Activated T-cell treated with anti-CD3 and anti-CD28 coated beads, Interleukin-2, amount 50 U/mL, for 1 hour (primary cell): ENCODE results near the gene FGD2.

Experiments
- DNase-seq: peaks from one replicate; pipeline ENCODE4 v3.0.0-alpha.2; 2020

FGD2 gene

DNA sequence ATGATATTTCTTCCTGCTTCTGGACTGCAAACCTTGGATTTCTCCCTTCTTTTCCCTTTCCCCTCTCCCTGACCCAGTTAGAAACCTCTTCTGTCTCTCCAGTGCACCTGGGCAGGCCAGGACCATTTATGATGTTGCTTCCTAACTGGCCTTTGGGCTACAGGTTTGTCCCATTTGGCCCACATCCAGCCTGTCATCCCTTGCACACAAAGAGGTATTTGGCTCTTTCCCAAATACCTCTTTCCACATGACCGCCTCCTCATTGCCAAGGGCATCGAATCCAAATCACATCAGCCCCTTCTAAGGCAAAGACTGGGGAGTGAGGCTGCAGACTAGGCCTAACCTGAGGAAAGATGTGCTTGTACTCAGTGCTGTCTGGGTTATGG is 13.6 kb downstream of the FGD2 start:
- DNase-seq = no peak

DNA sequence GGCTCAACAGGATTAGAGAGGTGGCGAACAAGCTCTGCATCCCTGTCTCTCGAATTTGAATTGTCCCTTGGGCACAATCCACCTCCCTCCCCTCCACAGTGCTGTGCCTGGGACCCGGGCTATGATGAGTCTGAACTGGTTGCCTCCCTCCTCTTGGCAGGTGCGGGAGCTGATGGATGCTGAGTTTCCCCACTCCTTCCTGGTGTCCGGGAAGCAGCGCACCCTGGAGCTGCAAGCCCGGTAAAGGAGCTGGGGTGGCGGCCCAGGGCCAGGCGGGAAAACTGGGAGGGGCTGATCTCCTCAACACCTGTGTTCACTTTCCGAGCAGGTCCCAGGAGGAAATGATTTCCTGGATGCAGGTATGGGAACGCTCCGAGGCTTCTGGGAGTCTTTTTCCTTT is 14.9 kb downstream of the FGD2 start:
- no peak for DNase-seq

DNA sequence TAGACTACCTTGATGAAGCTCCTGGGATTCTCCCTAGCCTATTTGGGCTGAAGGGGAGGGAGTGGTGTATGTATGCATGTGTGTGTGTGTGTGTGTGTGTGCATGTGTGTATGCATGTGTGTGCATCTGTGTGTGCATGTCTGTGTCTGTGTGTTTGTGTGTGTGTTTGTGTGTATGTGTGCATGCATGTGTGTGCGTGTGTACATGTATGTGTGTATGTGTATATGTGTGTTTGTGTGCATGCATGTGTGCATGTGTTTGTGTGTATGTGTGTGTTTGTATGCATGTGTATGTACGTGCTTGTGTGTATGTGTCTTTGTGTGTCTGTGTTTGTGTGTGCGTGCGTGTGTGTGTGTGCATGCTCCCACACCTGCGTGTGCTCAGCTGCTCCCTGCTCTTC is 15.4 kb downstream of the FGD2 start:
- DNase-seq = no peak

DNA sequence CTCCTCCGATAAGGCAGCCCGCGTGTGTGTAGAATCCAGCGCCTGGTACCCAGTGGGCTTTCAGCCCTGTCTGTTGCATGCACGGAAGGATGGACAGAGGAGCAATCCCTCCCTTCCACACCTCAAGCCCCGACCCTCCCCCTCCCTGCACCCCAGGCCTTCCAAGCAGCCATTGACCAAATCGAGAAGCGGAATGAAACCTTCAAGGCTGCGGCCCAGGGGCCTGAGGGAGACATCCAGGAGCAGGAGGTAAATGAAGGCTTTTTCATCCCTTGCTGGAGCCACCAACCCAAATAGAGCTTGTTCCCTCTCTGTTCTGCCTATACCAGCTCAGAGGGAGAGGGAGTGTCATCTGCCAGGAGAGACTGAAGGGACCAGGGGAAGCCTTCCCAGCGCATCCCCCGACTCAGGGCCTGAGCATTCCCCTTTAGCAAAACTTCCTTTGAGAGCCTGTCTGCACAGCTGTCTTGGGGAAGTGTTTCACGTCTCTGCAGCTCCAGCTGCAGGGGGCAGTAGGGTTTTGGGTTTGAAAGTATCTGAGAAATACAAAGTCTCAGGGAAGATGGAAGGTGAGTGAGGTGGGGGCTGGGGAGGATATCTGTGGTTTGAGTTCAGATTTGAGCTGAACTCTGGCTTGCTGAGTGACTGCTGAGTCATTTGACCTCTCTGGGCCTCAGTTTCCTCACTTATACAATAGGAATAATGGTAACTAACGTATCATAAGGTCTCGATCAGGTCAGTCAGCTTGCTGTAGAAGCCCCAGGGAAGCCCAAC is 16.1 kb downstream of the FGD2 start:
- DNase-seq = peak; percentile 58

DNA sequence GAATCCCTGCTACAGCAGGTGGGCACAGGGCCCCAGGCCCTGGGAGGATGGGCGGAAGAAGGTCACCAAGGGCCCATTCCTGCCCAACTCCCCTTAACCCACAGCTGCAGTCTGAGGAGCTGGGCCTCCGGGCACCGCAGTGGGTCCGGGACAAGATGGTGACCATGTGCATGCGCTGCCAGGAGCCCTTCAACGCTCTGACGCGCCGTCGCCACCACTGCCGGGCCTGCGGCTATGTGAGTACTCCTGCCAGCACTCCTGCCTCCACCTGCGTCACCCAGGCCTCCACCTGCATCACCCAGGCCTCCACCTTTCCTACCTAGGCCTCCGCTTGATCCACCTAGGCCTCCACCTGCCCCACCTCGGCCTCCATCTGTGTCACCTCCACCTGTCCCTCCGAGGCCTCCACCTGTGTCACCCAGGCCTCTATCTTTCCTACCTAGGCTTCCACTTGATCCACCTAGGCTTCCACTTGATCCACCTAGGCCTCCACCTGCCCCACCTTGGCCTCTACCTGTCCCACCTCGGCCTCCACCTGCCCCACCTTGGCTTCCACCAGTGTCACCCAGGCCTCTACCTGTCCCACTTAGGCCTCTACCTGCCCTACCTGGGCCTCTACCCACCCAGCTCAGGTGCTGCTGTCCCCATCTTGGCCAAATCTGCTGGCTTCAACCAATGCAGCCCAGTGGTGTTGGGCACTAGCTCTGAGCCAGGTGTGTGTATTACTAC is 16.8 kb downstream of the FGD2 start:
- no peak for DNase-seq

DNA sequence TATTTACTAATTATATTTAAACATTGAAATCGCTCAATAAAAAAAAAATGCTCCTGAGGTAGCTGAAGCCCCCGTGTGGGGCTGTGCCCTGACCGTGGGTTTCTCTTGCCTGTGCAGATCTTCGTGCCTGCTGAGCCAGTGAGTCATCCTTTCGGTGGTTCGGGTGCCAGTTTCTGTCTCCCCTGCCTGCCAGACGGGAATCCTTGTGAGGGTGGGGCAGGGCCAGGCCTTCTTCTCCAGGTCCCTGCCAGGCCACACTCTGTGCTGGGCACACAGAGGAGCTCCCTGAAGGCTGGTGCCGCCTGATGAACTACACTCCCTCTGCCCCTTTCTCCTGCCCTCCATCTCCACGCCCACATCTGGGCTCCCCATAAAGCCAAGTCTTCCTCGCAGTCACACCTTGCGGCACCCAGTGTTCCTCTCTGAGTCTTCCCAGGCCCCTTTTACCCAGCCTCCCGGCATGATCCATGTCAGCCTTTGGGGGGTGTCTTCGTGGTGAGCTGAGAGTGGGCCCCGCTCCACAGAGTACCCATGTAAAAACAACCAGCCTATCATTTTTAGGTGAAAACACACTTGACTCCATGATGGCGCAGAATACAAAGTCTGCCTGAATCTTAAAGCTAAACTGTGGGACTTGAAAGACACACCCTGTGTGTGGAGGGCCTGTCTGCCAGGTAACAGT is 19.3 kb downstream of the FGD2 start:
- no peak for DNase-seq

DNA sequence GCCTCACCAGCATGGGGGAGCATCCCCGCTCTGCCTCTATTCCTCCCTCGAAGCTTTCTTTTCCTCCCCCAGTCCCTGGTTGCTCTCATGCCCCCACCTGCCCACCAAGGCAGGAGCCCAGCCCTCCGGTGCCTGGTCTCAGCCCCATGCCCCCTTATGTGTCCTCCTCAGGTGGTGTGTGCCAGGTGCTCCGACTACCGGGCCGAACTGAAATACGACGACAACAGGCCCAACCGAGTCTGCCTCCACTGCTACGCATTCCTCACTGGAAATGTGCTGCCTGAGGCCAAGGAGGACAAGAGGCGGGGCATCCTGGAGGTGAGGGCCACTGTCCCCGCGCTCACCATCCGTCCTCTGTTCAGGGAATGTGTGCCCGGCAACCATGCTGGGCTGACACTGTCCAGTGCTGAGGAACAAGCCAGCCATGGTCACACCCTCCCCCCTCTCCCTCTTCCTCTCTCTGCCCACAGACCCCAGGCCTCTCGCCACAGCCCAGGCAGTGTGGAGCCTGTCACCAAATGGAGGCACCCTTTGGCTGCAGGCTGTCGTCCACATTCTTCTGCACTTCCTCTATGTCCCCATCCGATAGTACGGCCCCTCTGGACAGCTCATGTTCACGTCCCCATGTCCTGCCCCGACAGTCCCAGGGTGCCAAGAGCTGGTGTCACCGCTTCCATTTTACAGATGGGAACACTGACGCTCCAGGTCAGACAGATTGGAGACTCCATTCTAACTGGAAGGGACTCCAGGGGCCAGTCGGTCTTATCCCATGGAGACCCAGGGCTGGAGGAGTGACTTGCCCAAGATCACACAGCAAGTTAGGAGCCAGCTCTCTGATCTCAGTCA is 20.4 kb downstream of the FGD2 start:
- DNase-seq = no peak

DNA sequence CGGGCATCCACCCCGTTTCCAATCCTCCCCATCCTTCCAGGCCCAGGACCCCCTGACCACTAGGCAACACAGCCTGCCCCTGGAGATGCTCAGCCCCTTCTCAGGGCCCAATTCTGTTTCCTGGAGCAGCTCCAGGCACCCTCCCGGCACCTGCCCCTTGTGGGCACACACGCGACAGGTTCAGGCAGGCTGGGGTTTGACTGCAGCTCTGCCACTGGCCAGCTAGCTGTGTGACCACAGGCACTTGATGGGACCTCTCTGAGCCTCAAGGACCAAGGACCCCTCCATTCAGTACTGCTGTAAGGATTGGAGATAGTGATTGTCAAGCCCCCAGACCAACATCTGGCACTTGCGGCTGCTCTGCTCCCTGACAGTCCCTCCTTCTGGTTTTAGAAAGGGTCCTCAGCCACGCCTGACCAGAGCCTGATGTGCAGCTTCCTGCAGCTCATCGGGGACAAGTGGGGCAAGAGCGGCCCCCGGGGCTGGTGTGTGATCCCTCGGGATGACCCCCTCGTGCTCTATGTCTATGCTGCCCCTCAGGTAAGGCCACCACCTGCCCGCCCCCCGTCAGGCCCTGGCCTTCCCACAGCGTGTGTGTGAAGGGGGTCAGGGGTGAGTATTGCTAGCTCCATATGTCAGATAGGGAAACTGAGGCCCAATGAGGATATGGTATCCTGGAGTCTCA is 21.7 kb downstream of the FGD2 start:
- DNase-seq = no peak

DNA sequence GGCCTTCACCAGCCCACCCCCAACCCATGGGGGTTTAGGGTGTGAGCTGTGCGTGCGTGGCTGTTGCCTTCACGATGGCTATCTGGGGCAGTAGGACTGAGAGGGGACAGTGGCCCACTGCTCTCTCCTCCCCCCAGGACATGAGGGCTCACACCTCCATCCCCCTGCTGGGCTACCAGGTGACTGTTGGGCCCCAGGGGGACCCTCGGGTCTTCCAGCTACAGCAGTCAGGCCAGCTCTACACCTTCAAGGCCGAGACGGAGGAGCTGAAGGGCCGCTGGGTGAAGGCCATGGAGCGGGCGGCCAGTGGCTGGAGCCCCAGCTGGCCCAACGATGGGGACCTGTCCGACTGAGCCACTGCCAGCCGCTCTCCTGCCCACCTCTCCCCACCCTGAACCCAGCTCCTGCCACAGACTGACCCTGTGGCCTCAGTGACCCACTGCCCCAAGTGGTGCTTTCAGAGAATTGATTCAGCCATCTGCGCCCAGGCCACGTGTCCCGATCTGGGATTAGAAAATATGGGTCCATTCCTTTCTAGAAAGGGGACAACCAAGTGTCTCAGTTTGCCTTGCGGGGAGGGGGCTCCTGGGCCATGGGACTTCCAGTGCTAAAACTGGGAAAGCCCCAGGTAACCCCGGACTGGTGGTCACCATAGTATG is 22.5 kb downstream of the FGD2 start:
- no peak for DNase-seq

DNA sequence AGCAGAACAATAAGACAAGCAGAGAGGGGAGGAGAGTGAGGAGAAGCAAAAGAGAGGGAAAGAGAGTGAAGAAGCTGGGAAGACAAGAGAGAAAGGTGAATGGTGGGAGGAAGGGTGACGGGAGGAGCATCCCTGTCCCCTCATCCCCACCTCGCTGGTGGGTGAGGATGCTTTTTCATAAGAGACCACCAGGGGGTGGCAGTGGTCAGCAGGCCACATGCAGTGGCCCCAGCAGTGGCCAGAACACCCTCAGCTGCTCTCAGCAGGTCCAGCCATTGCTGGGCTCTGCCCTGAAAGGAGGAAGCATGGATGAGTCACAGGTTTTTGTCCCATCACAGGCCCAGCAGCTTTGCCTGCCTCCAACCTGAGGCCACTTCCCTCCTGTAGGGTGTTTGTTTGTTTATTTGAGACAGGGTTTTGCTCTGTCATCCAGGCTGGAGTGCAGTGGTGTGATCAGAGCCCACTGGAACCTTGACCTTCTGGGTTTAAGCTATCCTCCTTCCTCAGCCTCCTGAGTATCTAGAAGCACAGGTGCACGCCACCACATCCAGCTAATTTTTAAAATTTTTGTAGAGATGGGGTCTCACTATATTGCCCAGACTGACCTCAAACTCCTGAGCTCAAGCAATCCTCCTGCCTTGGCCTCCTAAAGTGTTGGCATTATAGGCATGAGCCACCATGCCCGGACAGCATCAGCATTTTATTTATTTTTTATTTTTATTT is 24.0 kb downstream of the FGD2 start:
- peak; percentile 47 for DNase-seq

DNA sequence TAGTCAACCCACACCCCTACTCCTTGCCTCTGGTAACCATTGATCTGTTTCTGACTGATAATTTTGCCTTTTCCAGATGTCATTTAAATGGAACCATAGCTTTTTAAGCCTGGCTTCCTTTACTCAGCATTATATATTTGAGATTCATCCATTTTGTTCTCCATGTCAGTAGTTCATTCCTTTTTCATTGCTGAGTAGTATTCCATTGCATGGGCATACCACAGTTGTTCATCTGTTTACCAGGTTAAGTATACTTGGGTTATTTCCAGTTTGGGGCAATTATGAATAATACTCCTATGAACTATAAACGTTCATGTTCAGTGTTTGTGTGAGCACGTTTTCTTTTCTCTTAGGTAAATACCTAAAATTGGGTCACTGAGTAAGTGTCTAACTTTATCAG is 25.1 kb downstream of the FGD2 start:
- no peak for DNase-seq

DNA sequence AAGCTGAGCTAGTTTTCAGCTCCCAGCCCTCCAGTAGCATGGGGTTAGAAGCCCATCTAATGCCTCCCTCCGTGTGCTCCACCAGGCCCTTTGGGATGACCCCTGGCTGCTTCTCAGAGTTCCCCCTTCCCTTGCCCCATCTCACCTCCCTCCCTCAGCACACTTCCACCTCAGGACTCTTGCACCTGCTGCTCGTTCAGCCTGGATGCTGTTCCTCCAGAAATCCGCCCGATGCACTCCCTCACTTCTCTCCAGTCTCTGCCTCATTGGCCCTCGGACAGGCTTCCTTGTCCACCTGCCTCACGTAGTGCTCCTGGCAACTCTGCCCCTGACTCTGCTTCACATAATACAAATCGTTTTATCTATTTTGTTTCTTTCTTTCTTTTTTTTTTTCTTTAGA is 26.8 kb downstream of the FGD2 start:
- no peak for DNase-seq

DNA sequence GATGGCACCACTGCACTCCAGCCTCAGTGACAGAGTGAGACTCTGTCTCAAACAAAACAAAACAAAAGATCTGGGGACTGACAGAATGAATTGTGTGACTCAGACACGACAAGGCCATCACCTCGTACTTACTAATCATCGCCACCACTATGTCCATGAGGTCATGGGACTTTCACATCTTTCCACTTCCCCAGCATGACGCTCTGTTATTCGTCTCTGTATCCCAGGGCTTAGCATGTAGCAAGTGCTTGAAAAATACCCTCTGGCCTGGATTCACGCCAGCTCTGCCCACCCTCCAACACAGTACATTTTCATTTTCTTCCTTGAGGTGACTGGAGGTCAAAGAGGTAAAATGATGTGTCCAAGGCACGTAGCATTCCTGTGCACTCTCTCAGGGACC is 27.8 kb downstream of the FGD2 start:
- no peak for DNase-seq

DNA sequence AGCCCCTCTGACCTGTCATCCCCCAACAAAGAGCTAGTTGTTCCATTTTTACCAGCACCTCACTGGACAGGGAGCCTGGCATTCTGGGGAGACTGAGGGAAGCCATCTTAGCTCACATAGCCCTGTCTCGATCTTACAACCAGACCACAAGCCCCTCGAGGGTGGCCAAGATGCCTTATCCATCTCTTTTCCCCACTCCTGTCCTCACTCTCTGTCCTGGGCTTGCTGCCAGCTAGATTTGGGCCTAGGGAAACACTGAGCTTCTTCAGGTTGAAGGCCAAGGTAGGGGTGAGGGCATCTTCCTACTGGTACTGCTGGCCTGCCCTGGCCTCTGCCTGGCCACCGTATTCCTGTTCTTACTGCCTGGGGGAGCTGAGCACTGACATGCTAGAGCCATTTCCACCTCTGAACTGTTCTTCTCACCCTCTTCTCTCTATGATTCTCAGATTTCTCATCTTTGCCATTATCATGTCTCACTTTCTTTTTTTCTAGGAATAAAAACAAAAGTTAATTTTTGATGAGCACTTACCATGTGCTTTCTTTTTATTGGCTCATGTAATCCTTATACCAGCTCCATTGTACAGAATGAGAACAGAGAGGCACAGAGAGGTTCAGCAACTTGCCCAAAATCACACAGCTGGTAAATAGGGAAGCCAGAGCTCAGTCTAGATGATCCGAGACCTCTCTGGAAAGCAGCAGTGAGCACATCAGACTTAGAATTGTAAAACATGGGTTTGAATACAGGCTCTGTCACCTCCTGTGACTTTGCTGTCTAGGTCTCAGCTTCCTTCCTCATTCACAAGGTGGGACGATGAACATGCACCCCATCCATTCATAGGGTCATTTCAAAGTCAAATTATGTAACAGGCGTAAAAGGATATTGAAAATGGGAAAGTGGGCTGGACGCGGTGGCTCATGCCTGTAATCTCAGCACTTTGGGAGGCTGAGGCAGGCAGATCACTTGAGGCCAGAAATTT is 28.7 kb downstream of the FGD2 start:
- no peak for DNase-seq

DNA sequence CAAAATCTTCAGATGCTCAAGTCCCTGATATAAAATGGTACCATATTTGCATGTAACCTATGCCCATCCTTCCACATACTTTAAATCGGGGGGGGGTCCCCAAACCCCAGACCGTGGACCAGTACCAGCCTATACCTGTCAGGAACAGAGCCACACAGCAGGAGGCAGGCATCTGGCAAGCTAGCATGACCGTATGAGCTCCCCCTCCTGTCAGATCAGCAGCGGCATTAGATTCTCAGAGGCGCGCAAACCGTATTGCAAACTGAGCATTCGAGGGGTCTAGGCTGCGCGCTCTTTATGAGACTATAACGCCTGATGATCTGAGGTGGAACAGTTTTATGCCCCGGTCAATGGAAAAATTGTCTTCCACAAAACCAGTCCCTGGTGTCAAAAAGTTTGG is 30.7 kb downstream of the FGD2 start:
- no peak for DNase-seq

DNA sequence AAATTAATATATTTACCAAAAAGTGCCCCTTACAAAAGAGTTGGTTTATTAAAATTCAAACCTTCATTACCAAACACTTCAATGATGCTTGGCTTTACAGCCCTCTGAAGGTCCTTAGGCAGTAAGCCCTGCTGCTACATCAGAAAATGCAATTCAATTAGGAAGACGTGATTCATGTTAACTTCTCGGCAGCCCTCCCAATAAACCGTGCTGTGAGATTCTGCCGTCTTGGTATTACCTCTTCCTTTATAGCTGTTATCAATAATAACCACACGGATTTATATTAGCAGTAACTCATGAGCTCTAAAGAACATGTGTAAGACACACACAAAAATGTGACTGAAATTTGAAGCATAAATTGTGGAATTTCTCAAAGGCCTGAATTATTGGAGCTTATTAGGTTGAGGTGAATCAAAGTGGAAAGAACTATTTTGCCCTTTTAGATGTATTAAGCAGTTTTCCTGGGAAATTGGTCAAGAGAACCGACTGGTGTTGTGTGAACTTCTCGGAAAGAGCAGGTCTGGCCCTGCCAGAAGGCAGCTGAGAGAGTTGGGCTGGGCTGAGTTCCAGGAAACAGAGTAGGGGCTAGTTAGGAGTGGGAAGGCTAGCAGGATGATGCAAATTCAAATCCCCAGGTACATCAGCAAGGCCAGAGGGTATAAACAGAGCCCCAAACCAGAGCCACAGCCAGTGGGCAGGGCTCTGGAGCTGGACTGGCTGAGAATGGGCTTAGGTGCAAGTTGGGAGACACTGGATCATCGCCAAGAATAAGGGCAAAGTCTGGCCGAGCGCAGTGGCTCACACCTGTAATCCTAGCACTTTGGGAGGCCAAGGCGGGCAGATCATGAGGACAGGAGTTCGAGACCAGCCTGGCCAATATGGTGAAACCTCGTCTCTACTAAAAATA is 33.1 kb downstream of the FGD2 start:
- no peak for DNase-seq

DNA sequence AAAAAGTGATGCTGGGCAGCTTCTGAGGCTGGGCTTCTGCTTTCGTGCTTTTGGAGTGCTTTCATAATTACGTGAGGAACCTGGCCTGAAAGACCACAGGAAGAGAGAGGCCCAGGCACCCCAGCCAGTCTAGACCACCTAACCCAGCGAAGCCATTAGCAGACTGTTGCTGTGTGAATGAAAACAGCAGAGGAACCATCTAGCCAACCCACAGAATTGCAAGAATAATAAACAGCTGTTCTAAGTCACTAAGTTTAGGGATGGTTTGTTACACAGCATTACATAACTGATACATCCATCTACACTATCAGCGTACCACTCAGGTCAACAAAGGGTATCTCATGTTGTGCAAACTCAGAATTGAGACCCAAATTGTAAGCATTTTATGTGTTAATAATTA is 34.5 kb downstream of the FGD2 start:
- DNase-seq = no peak

DNA sequence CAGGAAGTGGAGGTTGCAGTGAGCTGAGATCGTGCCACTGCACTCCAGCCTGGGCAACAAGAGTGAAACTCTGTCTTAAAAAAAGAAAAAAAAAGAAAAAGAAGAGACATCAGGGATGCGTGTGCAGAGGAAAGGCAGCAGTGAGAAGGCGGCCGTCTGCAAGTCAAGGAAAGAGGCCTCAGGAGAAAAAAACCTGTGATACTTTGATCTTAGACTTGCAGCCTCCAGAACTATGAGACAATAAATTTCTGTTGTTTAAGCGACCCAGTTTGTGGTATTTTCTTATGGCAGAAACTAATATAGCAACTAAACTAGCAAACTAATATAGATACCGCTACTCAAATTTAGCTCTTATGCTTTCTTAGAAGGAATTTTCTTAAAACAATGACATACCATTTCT is 36.1 kb downstream of the FGD2 start:
- no peak for DNase-seq

DNA sequence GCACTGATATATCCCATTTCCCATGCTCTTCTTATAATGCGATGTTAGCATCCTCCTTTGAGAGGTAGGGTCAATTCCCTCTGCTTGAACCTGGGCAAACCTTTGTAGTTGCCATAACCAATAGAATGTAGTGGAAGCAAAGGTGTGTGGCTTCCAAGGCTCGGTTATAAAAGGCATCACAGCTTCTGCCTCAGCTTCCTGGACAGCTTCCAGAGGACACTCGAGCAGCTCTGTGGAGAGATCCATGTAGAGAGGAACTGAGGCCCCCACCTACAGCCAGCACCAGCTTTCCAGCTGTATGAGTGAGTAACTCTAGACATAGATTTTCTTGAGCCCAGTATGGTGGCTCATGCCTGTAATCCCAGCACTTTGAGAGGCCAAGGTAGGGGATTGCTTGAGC is 36.7 kb downstream of the FGD2 start:
- DNase-seq = no peak
